Skeletal muscle tissue (tissue), 4 donors: Measurements from ENCODE around the gene PMCH. TPM values are rescaled to one million over a fixed set of nuclear protein-coding genes. Genes with fewer than 3 reads are reported as not detected.

ENCODE experiments used
- H3K27ac ChIP-seq: one replicate; pipeline ENCODE4 v1.7.0; 2013; ENCODE audit warnings: mild to moderate bottlenecking, low read depth, low read length, inconsistent platforms
- H3K27me3 ChIP-seq, 3 donors: one replicate each; pipeline ENCODE4 v1.7.0; 2013; ENCODE audit warnings: low read length in 3 of 3; ENCODE audit not compliant: control insufficient read depth in 3 of 3, insufficient read depth in 3 of 3
- H3K36me3 ChIP-seq, 3 donors: one replicate each; pipeline ENCODE4 v1.7.0; 2013; ENCODE audit warnings: low read length in 3 of 3; ENCODE audit not compliant: control insufficient read depth in 3 of 3, insufficient read depth in 3 of 3
- H3K4me1 ChIP-seq, 3 donors: one replicate each; pipeline ENCODE4 v1.7.0; 2013; ENCODE audit warnings: low read length in 3 of 3, mild to moderate bottlenecking in 3 of 3; ENCODE audit not compliant: control insufficient read depth in 3 of 3, insufficient read depth in 3 of 3
- H3K4me3 ChIP-seq, 3 donors: one replicate each; pipeline ENCODE4 v1.7.0; 2013; ENCODE audit warnings: low read length in 3 of 3
- H3K9ac ChIP-seq, 3 donors: one replicate each; pipeline ENCODE4 v1.7.0; 2013; ENCODE audit warnings: low read length in 3 of 3, mild to moderate bottlenecking in 3 of 3, moderate library complexity in 2 of 3, low read depth in 1 of 3
- H3K9me3 ChIP-seq, 3 donors: one replicate each; pipeline ENCODE4 v1.7.0; 2013; ENCODE audit warnings: low read length in 3 of 3; ENCODE audit not compliant: control insufficient read depth in 3 of 3
- total RNA-seq: library from RNA; depleted of rRNA; stranded (reverse); fragments of >200 nt; gene quantifications from one replicate; pipeline ENCODE4 v1.2.3, GENCODE V29; 2014
- donor health status: Osteomylitis.

The PMCH gene
- total RNA-seq, 1 donor from 2014 or later = not detected

DNA sequence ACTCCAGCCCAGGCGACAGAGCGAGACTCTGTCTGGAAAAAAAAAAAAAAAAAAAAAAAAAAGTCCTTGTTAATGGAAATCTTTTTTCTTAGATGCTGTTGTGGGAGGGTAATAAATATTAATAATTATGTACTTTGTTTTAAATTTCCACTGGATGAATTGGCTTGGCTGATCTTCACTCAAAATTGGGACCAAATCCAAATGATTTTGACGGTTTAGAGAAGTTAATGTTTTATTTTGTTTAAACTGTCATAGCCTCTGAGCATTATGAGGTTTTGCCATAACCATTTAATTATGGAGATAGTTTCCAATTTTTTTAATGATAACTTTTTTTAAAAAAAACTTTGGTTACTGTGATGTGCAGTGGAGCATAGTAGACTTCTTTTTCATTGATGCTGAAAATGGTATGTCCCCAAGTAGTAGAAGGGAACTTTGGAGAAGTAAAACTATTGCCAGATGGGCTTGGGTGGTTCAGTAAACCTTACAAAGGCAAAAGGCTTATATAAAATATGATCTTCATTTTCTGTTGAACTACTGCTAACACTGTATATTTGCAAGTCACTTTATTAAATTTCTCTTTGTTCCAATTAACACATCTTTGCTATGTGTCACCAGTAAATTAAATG lies 3.9 kb upstream of the PMCH start:
- H3K9me3 ChIP-seq = no peaks in the 10 kb centered on the region
- H3K27me3 ChIP-seq = no peaks in the 10 kb centered on the region
- H3K27ac ChIP-seq = no peak overlapping the region
- no peak overlapping the region for H3K4me3 ChIP-seq
- no peaks in the 10 kb centered on the region for H3K4me1 ChIP-seq
- H3K36me3 ChIP-seq = no peaks in the 10 kb centered on the region
- H3K9ac ChIP-seq = no peak overlapping the region

DNA sequence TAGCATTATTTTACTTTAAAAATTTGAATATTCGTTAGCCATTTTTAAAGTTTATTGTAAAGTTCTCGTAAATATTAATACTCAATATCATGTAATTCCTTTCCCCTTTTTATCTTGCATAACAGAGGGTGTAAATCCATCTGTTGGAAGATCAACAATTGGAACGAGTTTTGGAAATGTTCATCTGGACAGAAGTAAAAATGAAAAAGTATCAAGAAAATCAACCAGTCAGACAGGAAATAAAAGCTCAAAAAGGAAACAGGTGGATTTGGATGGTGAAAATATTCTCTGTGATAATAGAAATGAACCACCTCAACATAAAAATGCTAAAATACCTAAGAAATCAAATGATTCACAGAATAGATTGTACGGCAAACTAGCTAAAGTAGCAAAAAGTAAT lies 1.8 kb downstream of the PMCH start:
- H3K4me3 ChIP-seq = no peak overlapping the region
- H3K36me3 ChIP-seq = no peaks in the 10 kb centered on the region
- no peaks in the 10 kb centered on the region for H3K9me3 ChIP-seq
- no peaks in the 10 kb centered on the region for H3K4me1 ChIP-seq
- H3K27ac ChIP-seq = no peak overlapping the region
- H3K27me3 ChIP-seq = no peaks in the 10 kb centered on the region
- H3K9ac ChIP-seq = no peak overlapping the region

DNA sequence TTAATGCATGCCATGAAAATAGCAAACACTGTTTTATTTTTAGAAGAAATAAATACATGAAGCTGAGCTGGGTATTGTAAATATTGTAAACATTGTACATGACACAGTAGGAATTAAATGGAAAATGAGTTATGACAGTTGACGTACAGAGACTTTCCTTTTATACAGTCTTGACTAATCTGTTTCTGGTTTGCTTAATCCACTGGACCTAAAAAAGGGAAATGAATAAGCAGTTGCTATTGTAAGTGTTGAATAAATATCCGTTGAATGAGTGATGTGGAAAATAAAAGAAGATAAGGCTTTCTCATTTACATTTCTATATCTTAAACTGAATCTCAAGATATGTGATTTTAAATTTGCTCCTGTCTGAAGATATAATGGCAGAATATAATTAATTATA lies 15.0 kb downstream of the PMCH start:
- H3K4me1 ChIP-seq = no peaks in the 10 kb centered on the region
- H3K27ac ChIP-seq = no peak overlapping the region
- no peaks in the 10 kb centered on the region for H3K27me3 ChIP-seq
- H3K9me3 ChIP-seq = no peaks in the 10 kb centered on the region
- no peak overlapping the region for H3K9ac ChIP-seq
- H3K36me3 ChIP-seq = no peaks in the 10 kb centered on the region
- H3K4me3 ChIP-seq = no peak overlapping the region

DNA sequence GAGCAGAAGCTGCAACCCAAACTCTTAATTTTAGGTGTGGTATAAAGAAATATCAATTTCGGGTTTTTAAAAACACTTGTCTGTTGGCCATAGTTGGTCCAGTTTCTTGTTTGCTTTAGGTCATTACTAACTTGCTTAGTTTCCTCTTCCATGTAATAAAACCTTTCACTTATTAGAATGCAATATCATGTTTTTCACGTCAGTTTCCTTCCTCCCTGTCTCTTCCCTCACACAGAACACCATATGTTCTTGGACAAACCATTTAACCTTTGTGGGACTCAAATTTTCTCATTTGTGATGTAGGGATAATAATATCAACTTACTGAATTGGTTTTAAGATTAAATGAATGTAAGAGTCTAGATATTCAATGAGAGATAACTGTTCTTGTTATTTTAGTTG lies 22.9 kb downstream of the PMCH start:
- Histone ChIP-seq H3K36me3 (no peaks in the 10 kb centered on the region), H3K9me3 (no peaks in the 10 kb centered on the region), H3K4me1 (no peaks in the 10 kb centered on the region), H3K4me3 (no peak overlapping the region), H3K27me3 (no peaks in the 10 kb centered on the region), H3K27ac (no peak overlapping the region), H3K9ac (no peak overlapping the region)

DNA sequence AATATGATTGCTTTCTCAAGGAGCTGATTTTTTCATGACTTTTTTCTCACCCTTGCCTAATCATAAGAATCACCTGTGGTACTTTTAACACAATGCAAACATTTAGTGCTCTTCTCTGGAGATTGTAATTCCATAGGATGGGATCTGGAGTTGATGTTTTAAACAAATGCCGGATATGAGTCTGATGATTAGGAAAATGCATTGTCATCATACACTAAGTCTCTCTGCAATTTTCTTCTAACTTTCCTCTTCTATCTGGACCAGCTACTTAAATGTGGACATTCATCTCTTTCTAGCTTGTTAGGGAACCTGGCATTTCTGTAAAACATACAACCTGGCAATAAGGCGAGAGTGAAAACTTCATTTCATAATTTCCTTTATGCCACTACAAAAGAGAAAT lies 23.5 kb downstream of the PMCH start:
- Histone ChIP-seq H3K9me3 (no peaks in the 10 kb centered on the region), H3K4me1 (no peaks in the 10 kb centered on the region), H3K36me3 (no peaks in the 10 kb centered on the region), H3K9ac (no peak overlapping the region), H3K4me3 (no peak overlapping the region), H3K27ac (no peak overlapping the region), H3K27me3 (no peaks in the 10 kb centered on the region)

DNA sequence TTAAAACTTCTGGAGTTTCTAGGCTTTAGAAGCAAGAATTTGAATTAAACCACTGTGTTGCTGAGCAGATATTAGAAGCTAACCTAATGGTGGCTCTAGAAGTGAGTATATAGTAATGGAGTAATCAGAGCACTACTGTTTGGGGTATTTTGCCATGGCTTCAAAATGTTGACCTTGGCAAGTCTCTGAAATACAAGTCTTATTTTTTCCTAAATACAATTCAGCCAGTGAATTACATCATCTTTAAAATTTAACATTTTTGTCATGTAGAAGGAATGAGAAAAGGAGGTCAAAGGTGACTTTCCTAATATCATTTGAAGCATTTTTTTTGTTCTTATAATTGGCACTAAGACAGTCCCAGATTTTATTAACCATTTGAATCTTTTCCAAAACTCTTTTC lies 25.2 kb downstream of the PMCH start:
- no peaks in the 10 kb centered on the region for H3K4me1 ChIP-seq
- H3K27ac ChIP-seq = no peak overlapping the region
- H3K9me3 ChIP-seq = no peaks in the 10 kb centered on the region
- no peak overlapping the region for H3K9ac ChIP-seq
- no peaks in the 10 kb centered on the region for H3K36me3 ChIP-seq
- no peaks in the 10 kb centered on the region for H3K27me3 ChIP-seq
- no peak overlapping the region for H3K4me3 ChIP-seq

DNA sequence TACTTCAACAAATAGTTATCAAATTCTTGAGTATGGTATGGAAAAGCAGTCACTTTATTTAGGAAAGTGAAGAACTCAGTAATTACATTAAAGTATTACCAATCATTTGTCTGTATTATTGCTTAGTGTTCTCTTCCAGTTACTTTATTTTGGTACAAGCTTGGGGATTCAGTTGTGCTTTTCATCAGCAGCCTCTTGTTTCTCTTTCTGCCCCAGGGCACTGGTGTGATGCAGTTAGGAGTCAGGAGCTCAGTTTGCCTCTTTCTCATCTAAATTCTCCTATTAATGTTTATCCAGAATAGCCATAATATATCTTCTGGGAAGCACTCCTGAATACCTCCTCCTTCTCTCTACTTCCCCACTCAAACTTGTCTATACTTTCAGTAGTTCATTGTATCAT lies 25.7 kb downstream of the PMCH start:
- Histone ChIP-seq H3K4me3 (no peak overlapping the region), H3K27me3 (no peaks in the 10 kb centered on the region), H3K4me1 (no peaks in the 10 kb centered on the region), H3K36me3 (no peaks in the 10 kb centered on the region), H3K9me3 (no peaks in the 10 kb centered on the region), H3K9ac (no peak overlapping the region), H3K27ac (no peak overlapping the region)

DNA sequence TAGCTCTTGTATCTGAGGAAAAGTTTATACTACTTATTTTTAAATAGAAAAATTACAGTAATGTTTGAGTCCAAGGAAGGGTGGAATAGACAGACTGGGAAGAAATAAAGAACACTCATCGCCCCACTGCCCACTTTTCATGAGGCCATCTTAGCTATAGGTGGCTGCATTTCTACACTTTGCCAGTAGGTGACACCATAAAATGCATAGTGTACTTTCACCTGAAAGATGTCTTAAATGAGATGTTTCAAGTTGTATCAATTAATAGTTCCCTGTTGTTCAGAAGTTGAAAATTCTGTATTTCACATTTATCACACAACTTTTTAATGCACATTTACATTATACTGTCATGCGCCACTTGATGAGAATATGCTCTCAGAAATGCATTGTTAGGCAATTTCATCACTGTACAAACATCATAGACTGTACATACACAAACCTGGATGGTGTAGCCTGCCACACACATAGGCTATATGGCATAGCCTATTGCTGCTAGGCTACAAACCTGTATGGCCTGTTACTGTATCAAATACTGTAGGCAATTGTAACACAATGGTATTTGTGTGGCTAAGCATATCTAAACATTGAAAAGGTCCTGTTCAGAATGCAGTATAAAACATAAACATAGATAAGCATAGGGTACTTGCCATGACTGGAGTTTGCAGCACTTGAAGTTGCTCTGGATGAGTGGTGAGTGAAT lies 27.6 kb downstream of the PMCH start:
- Histone ChIP-seq H3K9me3 (no peaks in the 10 kb centered on the region), H3K36me3 (no peaks in the 10 kb centered on the region), H3K27me3 (no peaks in the 10 kb centered on the region), H3K4me3 (no peak overlapping the region), H3K9ac (no peak overlapping the region), H3K4me1 (no peaks in the 10 kb centered on the region), H3K27ac (no peak overlapping the region)

DNA sequence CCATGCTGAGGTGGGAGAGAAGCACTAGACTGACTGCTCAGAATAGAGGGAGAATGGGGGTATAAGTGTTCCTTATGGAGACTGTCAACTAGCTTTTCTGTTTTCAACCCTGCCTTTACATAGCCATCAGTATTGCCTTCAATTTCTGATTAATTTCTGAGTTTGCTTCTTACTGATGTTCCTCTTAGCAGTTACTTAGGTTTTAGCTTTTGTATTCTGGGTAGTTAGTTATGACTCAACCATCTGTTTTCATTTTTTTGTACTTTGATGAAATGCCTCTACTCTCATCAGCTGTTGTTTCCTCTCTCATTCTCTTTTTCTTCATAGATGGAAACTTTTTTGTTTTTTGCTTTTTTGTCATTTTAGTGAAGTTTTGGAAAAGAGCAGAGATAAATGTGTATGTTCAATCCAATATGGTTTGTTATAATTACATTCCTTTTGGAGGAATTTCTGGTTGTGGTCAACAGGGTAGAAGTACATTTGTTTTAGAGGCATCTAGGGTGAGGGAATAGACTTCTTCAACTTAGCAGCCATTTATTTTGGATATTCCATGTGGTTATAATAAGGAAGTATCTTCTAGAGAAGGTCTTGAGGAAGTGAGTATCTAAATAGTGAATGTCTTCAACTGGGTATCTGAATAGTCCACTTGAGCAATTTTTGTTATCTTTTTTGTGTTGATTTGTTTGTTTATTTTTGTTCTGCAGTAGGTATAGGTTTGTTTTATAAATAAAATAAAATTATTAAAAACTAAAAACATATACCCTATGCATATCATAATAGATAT lies 29.6 kb downstream of the PMCH start:
- Histone ChIP-seq H3K36me3 (no peaks in the 10 kb centered on the region), H3K9ac (no peak overlapping the region), H3K4me3 (no peak overlapping the region), H3K27ac (no peak overlapping the region), H3K9me3 (no peaks in the 10 kb centered on the region), H3K4me1 (no peaks in the 10 kb centered on the region), H3K27me3 (no peaks in the 10 kb centered on the region)

DNA sequence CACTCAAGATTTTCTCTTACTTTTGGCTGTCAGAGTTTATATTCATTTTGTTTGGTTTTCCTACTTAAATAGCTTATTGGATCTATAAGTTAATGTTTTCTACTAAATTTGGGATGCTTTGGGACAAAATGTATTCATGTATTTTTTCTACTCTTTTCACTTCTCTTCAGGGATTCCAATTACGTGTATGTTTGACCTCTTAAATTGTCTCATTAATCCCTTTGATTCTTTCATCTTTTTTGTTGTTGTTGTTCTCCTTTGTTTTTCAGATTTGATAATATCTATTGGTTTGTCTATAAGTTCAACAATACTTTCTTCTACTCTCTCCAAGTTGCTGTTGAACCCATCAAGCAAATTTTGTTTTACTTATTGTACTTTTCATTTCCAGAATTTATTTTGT lies 34.2 kb downstream of the PMCH start:
- H3K9me3 ChIP-seq = no peaks in the 10 kb centered on the region

More for the DNA sequence above, 34.2 kb downstream of the PMCH start:
- H3K9ac ChIP-seq = no peak overlapping the region
- H3K4me3 ChIP-seq = no peak overlapping the region
- no peaks in the 10 kb centered on the region for H3K4me1 ChIP-seq
- no peaks in the 10 kb centered on the region for H3K36me3 ChIP-seq
- no peak overlapping the region for H3K27ac ChIP-seq
- no peaks in the 10 kb centered on the region for H3K27me3 ChIP-seq
